ENCODE data around the gene CEP44.
"Not testable (repeated sequence)": the region's sequence is repeated elsewhere in the genome, so short reads cannot be mapped to it uniquely, and the experiment has no call there.

CEP44 gene

GRCh38 chr4:174349156-174349555, 65.4 kb downstream of the CEP44 start:
- no peak for TF ChIP-seq POLR2AphosphoS5 (IDR thresholded peaks at IDR 0.05; ENCODE audit: low read depth, low read length)
- no peak for TF ChIP-seq PAX5 (IDR thresholded peaks at IDR 0.05; ENCODE audit: insufficient read depth, low read length, severe bottlenecking)
- no peak for TF ChIP-seq POLR2A (IDR thresholded peaks at IDR 0.05; ENCODE audit: low read depth, low read length)
- TF ChIP-seq TAF1 (IDR thresholded peaks at IDR 0.05; ENCODE audit: low read depth, low read length) = no peak
- no peak for TF ChIP-seq SPI1 (IDR thresholded peaks at IDR 0.05; ENCODE audit: low read depth, low read length)
- no peak for TF ChIP-seq POU2F2 (IDR thresholded peaks at IDR 0.05; ENCODE audit: low read depth, low read length)
- FAIRE-seq (no peak), DNase-seq (ENCODE audit: insufficient read length, low spot score) (no peak)

DNA sequence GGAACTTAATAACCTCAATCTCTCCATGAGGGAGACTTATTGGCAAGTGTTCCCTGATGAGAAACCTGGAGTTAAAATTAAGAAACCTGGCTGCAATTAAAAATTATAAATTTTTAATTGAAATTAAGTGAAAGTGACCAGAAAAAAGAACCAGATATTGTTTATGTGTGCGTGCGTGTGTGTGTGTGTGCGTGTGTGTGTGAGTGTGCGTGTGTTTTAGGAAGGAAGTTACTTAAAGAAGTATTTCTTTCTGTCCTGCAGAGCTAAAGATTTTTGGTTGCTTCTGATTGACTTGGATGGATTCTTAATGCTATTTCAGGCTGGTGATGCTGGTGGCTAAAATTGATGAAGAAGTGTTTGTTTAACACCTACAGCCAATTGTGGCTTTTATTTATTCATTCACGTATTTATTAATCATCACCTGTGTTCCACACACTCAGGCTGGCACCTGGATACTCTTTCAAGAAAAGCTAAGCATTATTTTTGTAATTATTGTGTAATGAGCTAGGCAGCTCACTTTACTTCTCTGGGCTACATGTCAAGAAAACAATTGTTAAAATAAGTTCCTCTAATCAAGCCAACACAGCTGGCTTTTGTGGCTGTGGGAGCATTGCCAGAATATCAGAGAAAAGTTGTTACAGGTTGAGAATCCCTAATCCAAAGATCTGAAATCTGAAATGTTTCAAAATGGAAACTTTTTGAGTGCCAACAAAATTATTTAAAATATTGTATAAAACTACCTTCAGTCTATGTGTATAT, 68.5 kb downstream of the CEP44 start:
- TF ChIP-seq TAF1 (IDR thresholded peaks at IDR 0.05; ENCODE audit: low read depth, low read length) (no peak), PAX5 (IDR thresholded peaks at IDR 0.05; ENCODE audit: insufficient read depth, low read length, severe bottlenecking) (no peak), POLR2AphosphoS5 (IDR thresholded peaks at IDR 0.05; ENCODE audit: low read depth, low read length) (no peak), POU2F2 (IDR thresholded peaks at IDR 0.05; ENCODE audit: low read depth, low read length) (no peak), SPI1 (IDR thresholded peaks at IDR 0.05; ENCODE audit: low read depth, low read length) (no peak), POLR2A (IDR thresholded peaks at IDR 0.05; ENCODE audit: low read depth, low read length) (no peak)
- FAIRE-seq = no peak
- no peak for DNase-seq (ENCODE audit: insufficient read length, low spot score)

DNA sequence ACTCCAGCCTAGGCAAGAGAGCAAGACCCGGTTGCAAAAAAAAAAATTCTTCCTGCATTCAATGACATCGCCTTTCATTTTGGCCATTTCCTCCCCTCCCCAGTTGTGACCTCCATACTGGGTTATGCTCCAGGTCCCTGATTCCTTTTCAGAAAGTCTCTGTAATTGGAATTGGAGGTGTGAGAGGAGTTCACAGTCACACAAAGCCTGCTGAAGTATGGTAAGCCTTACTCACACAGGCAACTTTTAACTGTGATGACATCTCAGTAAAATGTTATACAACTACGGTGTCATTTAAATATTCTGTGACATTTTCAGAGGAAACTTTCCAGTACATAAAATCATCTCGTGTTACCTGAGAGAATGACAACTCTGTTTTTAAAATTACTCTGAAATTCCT, 73.6 kb downstream of the CEP44 start:
- DNase-seq (ENCODE audit: insufficient read length, low spot score) = no peak
- TF ChIP-seq TAF1 (IDR thresholded peaks at IDR 0.05; ENCODE audit: low read depth, low read length) (no peak), POLR2AphosphoS5 (IDR thresholded peaks at IDR 0.05; ENCODE audit: low read depth, low read length) (no peak)
- no peak for FAIRE-seq

DNA sequence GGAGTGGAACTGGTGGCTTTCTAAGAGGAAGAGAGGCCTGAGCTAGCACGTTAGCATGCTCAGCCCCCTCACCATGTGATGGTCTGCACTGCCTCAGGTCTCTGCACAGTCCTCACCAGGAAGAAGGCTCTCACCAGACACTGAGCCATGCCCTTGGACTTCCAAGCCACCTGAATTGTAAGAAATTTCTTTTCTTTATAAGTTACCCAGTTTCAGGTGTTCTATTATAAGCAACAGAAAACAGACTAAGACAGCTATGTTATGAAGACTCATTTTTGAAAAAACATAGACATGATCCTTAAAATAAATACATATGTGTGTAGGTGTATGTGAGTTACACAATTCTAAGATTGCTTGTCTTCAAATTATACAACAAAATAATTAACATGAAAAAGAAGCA, 74.7 kb downstream of the CEP44 start:
- FAIRE-seq (no peak), DNase-seq (ENCODE audit: insufficient read length, low spot score) (no peak)
- TF ChIP-seq TAF1 (IDR thresholded peaks at IDR 0.05; ENCODE audit: low read depth, low read length) = no peak
- TF ChIP-seq POLR2AphosphoS5 (IDR thresholded peaks at IDR 0.05; ENCODE audit: low read depth, low read length) = no peak
- no peak for TF ChIP-seq PAX5 (IDR thresholded peaks at IDR 0.05; ENCODE audit: insufficient read depth, low read length, severe bottlenecking)
- no peak for TF ChIP-seq POU2F2 (IDR thresholded peaks at IDR 0.05; ENCODE audit: low read depth, low read length)
- TF ChIP-seq POLR2A (IDR thresholded peaks at IDR 0.05; ENCODE audit: low read depth, low read length) = no peak
- no peak for TF ChIP-seq SPI1 (IDR thresholded peaks at IDR 0.05; ENCODE audit: low read depth, low read length)

- peak; percentile 87 for FAIRE-seq
- DNase-seq (ENCODE audit: insufficient read length, low spot score) = no peak
- TF ChIP-seq POLR2A (IDR thresholded peaks at IDR 0.05; ENCODE audit: low read depth, low read length) (no peak), POLR2AphosphoS5 (IDR thresholded peaks at IDR 0.05; ENCODE audit: low read depth, low read length) (no peak), SPI1 (IDR thresholded peaks at IDR 0.05; ENCODE audit: low read depth, low read length) (no peak), PAX5 (IDR thresholded peaks at IDR 0.05; ENCODE audit: insufficient read depth, low read length, severe bottlenecking) (no peak), POU2F2 (IDR thresholded peaks at IDR 0.05; ENCODE audit: low read depth, low read length) (no peak), TAF1 (IDR thresholded peaks at IDR 0.05; ENCODE audit: low read depth, low read length) (no peak)
Measured at GRCh38 chr4:174358829-174359228, 75.1 kb downstream of the CEP44 start.

GRCh38 chr4:174362340-174362739, 78.6 kb downstream of the CEP44 start:
- FAIRE-seq = no peak
- TF ChIP-seq POLR2A (IDR thresholded peaks at IDR 0.05; ENCODE audit: low read depth, low read length) = no peak
- TF ChIP-seq POLR2AphosphoS5 (IDR thresholded peaks at IDR 0.05; ENCODE audit: low read depth, low read length) = no peak
- TF ChIP-seq SPI1 (IDR thresholded peaks at IDR 0.05; ENCODE audit: low read depth, low read length) = no peak
- no peak for TF ChIP-seq POU2F2 (IDR thresholded peaks at IDR 0.05; ENCODE audit: low read depth, low read length)
- no peak for TF ChIP-seq PAX5 (IDR thresholded peaks at IDR 0.05; ENCODE audit: insufficient read depth, low read length, severe bottlenecking)
- TF ChIP-seq TAF1 (IDR thresholded peaks at IDR 0.05; ENCODE audit: low read depth, low read length) = no peak
- no peak for DNase-seq (ENCODE audit: insufficient read length, low spot score)

- not testable (repeated sequence) for FAIRE-seq; DNase-seq (ENCODE audit: insufficient read length, low spot score)
Measured at GRCh38 chr4:174363782-174364181, 80.1 kb downstream of the CEP44 start.

DNA sequence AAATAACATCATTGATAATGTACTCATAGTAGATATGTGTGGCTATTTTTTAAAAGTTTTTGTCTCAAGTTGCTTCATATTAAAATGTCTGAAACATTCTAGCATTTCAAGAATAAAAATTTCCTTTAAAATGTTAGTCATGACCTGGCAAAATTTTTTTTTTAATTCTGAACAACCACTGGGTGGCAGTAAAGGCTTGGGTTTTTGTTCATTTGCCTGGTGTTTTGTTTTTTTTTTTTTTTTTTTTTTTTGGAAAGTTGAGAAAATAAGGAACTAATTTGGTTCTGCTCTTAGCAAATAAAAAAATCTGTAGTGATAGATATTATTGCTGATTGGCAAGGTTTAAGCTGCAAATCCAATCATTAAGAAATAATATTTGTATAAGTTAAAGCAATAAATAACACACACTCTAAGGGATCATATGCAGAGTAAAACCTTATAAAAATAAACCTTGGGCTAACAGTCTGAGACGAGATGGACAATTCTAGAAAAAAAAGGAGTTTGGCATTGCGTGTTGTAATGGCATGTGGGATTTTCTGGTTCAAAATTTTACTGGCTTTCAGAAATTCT, 81.4 kb downstream of the CEP44 start:
- DNase-seq (ENCODE audit: insufficient read length, low spot score) = no peak

DNA sequence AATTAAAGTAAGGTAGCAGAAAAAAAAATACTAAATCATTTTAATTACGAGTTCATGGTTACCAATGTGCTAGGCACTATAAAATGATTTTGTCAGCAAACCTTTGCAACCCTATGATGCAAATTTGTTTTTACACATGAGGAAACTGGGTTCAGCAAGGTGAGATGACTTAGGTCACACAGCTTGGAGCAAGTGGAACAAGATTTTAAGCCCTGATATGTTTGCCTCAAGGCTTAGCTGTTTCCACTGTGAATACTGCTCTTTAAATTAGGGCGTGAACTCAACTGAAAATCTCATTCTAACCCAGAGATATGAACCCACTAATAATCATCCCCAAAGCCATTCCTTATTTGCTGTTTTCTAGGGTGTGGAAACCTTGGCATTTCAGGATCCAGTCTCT, 86.3 kb downstream of the CEP44 start:
- DNase-seq (ENCODE audit: insufficient read length, low spot score) (no peak), FAIRE-seq (no peak)
- no peak for TF ChIP-seq POLR2A (IDR thresholded peaks at IDR 0.05; ENCODE audit: low read depth, low read length)
- no peak for TF ChIP-seq POLR2AphosphoS5 (IDR thresholded peaks at IDR 0.05; ENCODE audit: low read depth, low read length)
- TF ChIP-seq TAF1 (IDR thresholded peaks at IDR 0.05; ENCODE audit: low read depth, low read length) = no peak
- no peak for TF ChIP-seq POU2F2 (IDR thresholded peaks at IDR 0.05; ENCODE audit: low read depth, low read length)
- no peak for TF ChIP-seq PAX5 (IDR thresholded peaks at IDR 0.05; ENCODE audit: insufficient read depth, low read length, severe bottlenecking)
- no peak for TF ChIP-seq SPI1 (IDR thresholded peaks at IDR 0.05; ENCODE audit: low read depth, low read length)

More for the DNA sequence above, 81.4 kb downstream of the CEP44 start:
- no peak for FAIRE-seq
- TF ChIP-seq POU2F2 (IDR thresholded peaks at IDR 0.05; ENCODE audit: low read depth, low read length) = no peak
- TF ChIP-seq POLR2AphosphoS5 (IDR thresholded peaks at IDR 0.05; ENCODE audit: low read depth, low read length) = no peak
- TF ChIP-seq POLR2A (IDR thresholded peaks at IDR 0.05; ENCODE audit: low read depth, low read length) = no peak
- TF ChIP-seq PAX5 (IDR thresholded peaks at IDR 0.05; ENCODE audit: insufficient read depth, low read length, severe bottlenecking) = no peak
- no peak for TF ChIP-seq TAF1 (IDR thresholded peaks at IDR 0.05; ENCODE audit: low read depth, low read length)
- TF ChIP-seq SPI1 (IDR thresholded peaks at IDR 0.05; ENCODE audit: low read depth, low read length) = no peak

DNA sequence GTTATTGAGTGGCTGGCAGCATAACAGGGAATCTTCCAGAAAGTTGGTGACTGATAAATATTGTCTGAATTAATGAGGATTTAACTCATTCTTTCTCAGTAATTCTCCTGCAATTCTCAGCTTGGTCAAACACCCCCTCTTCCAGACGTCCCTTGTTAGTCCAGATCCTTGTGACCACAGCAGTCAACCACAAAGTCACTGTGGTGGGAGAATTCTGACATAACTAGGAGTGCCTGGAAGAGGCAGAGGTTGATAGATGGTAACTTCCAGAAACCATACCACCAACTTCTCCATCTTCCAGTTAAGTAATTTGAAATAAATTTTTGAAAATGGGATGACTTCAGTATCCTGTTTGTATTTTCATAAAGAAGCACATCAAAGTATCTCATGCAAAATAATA, 90.1 kb downstream of the CEP44 start:
- FAIRE-seq = no peak
- TF ChIP-seq SPI1 (IDR thresholded peaks at IDR 0.05; ENCODE audit: low read depth, low read length) = no peak
- TF ChIP-seq PAX5 (IDR thresholded peaks at IDR 0.05; ENCODE audit: insufficient read depth, low read length, severe bottlenecking) = no peak
- no peak for TF ChIP-seq TAF1 (IDR thresholded peaks at IDR 0.05; ENCODE audit: low read depth, low read length)
- no peak for TF ChIP-seq POLR2A (IDR thresholded peaks at IDR 0.05; ENCODE audit: low read depth, low read length)
- TF ChIP-seq POU2F2 (IDR thresholded peaks at IDR 0.05; ENCODE audit: low read depth, low read length) = no peak
- TF ChIP-seq POLR2AphosphoS5 (IDR thresholded peaks at IDR 0.05; ENCODE audit: low read depth, low read length) = no peak
- DNase-seq (ENCODE audit: insufficient read length, low spot score) = no peak
